HG03135 (cell line): ENCODE measurements around the gene WNT5B.
A peak's percentile ranks its signal among the peaks of the same experiment; 100 is the strongest.

Experiments used
- ATAC-seq: cut with Tn5 transposase; IDR thresholded peaks from one replicate; pipeline ENCODE4 v1.9.1; 2021; ENCODE audit warnings: mild to moderate bottlenecking, moderate library complexity; ENCODE audit not compliant: unreplicated experiment

Gene WNT5B

GRCh38 chr12:1647285-1647669, 18.2 kb downstream of the WNT5B start:
- no peak for ATAC-seq

- ATAC-seq: no peak
Measured at GRCh38 chr12:1650260-1650977, 21.4 kb downstream of the WNT5B start.

- ATAC-seq: no peak
Measured at GRCh38 chr12:1650978-1651361, 21.9 kb downstream of the WNT5B start.

- no peak for ATAC-seq
Measured at GRCh38 chr12:1651946-1652345, 22.9 kb downstream of the WNT5B start.

- no peak for ATAC-seq
Measured at GRCh38 chr12:1655225-1655788, 26.3 kb downstream of the WNT5B start.

GRCh38 chr12:1656902-1657301, 27.9 kb downstream of the WNT5B start:
- no peak for ATAC-seq

- no peak for ATAC-seq
Measured at GRCh38 chr12:1657688-1658087, 28.7 kb downstream of the WNT5B start.

GRCh38 chr12:1660304-1661187, 31.5 kb downstream of the WNT5B start:
- no peak for ATAC-seq

- peak; percentile 56 for ATAC-seq
Measured at GRCh38 chr12:1661553-1662335, 32.7 kb downstream of the WNT5B start.

GRCh38 chr12:1662761-1663439, 33.9 kb downstream of the WNT5B start:
- ATAC-seq: no peak

- ATAC-seq: no peak
Measured at GRCh38 chr12:1663440-1664132, 34.6 kb downstream of the WNT5B start.

GRCh38 chr12:1665366-1665765, 36.3 kb downstream of the WNT5B start:
- ATAC-seq: no peak

- no peak for ATAC-seq
Measured at GRCh38 chr12:1666215-1666614, 37.2 kb downstream of the WNT5B start.

GRCh38 chr12:1666685-1667162, 37.7 kb downstream of the WNT5B start:
- no peak for ATAC-seq

- no peak for ATAC-seq
Measured at GRCh38 chr12:1668833-1669543, 40.0 kb downstream of the WNT5B start.

- no peak for ATAC-seq
Measured at GRCh38 chr12:1670358-1671268, 41.6 kb downstream of the WNT5B start.

GRCh38 chr12:1676043-1676442, 47.0 kb downstream of the WNT5B start:
- ATAC-seq: no peak
